ENCODE results near the gene AMER2. TPM values are rescaled to one million over a fixed set of nuclear protein-coding genes. Genes with fewer than 3 reads are reported as not detected.

The AMER2 gene, protein sequence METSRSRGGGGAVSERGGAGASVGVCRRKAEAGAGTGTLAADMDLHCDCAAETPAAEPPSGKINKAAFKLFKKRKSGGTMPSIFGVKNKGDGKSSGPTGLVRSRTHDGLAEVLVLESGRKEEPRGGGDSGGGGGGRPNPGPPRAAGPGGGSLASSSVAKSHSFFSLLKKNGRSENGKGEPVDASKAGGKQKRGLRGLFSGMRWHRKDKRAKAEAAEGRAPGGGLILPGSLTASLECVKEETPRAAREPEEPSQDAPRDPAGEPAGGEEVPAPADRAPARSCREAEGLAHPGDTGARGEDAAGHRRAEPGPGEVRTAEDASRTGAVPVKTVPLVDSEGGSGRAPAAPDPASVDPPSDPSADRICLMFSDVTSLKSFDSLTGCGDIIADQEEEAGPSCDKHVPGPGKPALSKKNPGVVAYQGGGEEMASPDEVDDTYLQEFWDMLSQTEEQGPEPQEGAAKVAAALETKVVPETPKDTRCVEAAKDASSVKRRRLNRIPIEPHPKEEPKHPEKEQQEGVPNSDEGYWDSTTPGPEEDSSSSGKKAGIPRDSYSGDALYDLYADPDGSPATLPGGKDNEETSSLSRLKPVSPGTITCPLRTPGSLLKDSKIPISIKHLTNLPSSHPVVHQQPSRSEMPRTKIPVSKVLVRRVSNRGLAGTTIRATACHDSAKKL
- not detected for total RNA-seq
- polyA plus RNA-seq, result under 1 TPM in 1 of 3 donors, not detected in 2; 0.14 TPM
- total RNA-seq, result 0 to 1.9 (median 0.04) reads per million in 6 experiments

DNA sequence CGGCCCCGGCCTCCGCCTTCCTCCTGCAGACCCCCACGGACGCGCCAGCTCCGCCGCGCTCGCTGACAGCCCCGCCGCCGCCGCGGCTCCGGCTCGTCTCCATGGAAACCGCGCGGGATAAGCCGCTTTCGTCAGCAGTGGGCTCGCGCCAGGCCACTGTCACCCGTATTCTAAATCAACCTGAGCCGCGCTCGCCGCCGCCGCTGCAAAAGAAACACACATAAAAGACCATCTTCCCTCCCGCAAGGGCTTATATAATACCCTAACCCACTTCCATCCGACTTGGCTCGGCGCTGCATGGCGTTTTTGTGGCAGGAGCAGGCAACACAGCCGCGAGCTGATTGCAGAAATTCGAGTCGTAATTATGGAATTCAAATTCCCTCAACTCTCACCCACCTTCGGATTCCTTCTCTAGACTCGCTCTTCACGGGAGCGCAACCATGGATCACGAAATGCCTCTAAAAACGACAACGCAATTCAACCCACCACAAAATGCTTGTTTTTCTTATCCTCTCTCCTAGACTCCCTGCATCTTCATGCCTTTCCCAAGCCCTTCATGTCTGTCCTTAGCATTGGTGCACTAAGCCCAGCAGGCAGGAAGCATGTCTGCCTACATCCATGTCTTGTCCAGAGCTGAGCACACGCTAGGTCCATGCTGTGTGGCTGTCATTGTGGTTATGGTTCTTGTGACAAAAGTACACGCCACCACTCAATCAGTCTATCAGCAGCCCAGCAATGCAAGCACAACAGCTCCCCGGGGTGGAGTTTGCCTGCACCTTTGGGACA, at the start of gene AMER2:
Gene AMER2 (minus strand): TSS at position 772 of the 786 bp plus-strand sequence. CDS start 669 bp downstream, at position 103.
- ATAC-seq, result peak in 1 of 2 donors; percentile 43
- POLR2A ChIA-PET, result no interaction called here
- H3K36me3 Mint-ChIP-seq, result no peaks in the 10 kb centered on the region

DNA sequence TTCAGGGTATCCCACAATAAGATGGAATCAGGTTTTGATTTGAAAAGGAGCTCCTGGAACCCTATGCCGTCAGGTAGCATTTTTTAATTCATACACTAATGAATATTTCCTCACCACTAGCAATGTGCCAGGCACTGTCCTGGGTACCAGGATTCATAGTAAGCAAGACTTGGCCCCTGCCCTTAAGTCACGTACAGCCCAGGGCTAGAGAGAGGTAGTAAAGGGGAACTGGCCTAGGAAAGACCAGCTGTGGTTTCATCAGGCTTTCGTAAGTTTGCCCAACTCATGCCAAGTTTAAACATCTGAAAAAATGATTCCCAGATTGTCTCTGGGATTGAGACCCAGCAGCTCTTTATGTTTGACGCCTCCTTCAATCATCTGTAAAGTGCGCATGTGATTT, 45.9 kb upstream of the AMER2 start:
- Mint-ChIP-seq H3K4me1 (no peaks in the 10 kb centered on the region), H3K27ac (no peak overlapping the region), H3K4me3 (no peak overlapping the region), H3K27me3 (peaks cover 6 to 29% (median 8%) of the 10 kb centered on the region in 5 donors), H3K36me3 (no peaks in the 10 kb centered on the region), H3K9me3 (no peaks in the 10 kb centered on the region)
- no peak for ATAC-seq
- DNase-seq, result no peak
- POLR2A ChIA-PET, result no interaction called here

More for the DNA sequence above, at the start of gene AMER2:
- Mint-ChIP-seq H3K4me3 (peak within 1 kb of the TSS; percentile 19 to 86 (median 70)), H3K4me1 (peaks cover 11 to 16% (median 12%) of the 10 kb centered on the region in 4 donors), H3K9me3 (peaks cover 0 to 5% (median 0%) of the 10 kb centered on the region in 9 donors), H3K27me3 (peaks cover 43 to 68% (median 60%) of the 10 kb centered on the region in 5 donors), H3K27ac (peak within 1 kb of the TSS in 1 of 10 donors; percentile 25)
- peak in 2 of 10 donors; percentile 7 to 22 for DNase-seq

DNA sequence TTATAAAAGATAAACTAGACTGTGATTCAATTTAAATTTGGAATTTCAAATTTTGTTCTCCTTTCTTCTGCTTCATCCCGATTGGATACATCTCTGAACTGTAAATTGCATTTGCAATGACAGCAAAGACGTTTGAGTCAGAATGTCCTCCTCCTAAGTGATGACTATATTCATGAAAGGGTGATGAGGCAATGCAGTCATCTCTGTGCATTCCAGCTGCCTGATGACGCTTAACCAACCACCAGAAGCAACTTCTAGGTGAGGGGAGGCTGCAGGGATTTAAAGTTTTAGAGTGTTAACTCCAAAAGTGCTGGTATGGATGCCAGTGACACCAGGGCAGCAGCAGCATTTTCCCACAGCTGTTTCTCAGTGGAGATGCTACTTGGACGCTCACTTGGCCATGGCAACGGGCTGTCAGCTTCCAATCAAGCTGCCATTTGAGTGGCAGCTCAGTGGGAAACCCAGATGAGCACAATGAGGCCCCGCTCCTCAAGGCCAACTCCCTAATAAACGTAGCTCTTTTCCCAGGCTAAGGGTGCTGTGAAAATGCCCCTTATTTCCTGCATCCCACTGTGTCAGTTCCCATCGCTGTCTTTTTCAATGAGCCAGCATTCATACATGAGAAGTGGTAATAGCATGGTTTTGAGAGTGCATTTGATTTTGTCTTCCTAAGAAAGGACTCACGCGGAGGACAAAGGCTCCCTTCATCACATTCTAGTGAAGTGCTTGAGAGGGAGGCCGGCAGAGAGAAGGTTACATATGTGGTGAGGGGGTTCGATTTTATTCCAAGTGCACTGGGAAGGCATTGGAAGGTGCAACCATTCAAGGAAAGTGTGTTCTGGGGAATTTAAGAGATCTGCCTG, 45.2 kb upstream of the AMER2 start:
- H3K36me3 Mint-ChIP-seq, result no peaks in the 10 kb centered on the region
- no peak for ATAC-seq
- H3K27me3 Mint-ChIP-seq, result peaks cover 0 to 23% (median 2%) of the 10 kb centered on the region in 5 donors
- no peak overlapping the region for H3K4me3 Mint-ChIP-seq
- POLR2A ChIA-PET, result no interaction called here
- no peak for DNase-seq
- H3K27ac Mint-ChIP-seq, result no peak overlapping the region
- no peaks in the 10 kb centered on the region for H3K9me3 Mint-ChIP-seq
- no peaks in the 10 kb centered on the region for H3K4me1 Mint-ChIP-seq

DNA sequence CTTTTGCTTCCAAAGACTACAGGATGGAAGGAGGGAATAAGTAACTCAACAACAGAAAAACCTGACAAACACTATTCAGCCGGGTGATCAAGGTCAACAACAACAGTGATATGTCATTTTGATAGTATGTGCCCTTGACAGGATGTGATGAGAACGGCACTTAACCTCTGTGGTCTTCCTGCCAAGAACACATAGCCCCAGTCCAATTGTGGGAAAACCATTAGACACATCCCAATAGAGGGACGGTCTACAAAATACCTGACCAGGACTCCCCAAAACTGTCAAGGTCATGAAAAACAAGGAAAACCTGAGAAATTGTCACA, 43.1 kb upstream of the AMER2 start:
- no peak for ATAC-seq
- Mint-ChIP-seq H3K4me1 (no peaks in the 10 kb centered on the region), H3K4me3 (no peak overlapping the region), H3K36me3 (no peaks in the 10 kb centered on the region), H3K9me3 (no peaks in the 10 kb centered on the region), H3K27ac (no peak overlapping the region), H3K27me3 (peaks cover 0 to 17% (median 2%) of the 10 kb centered on the region in 5 donors)
- POLR2A ChIA-PET, result no interaction called here
- no peak for DNase-seq

DNA sequence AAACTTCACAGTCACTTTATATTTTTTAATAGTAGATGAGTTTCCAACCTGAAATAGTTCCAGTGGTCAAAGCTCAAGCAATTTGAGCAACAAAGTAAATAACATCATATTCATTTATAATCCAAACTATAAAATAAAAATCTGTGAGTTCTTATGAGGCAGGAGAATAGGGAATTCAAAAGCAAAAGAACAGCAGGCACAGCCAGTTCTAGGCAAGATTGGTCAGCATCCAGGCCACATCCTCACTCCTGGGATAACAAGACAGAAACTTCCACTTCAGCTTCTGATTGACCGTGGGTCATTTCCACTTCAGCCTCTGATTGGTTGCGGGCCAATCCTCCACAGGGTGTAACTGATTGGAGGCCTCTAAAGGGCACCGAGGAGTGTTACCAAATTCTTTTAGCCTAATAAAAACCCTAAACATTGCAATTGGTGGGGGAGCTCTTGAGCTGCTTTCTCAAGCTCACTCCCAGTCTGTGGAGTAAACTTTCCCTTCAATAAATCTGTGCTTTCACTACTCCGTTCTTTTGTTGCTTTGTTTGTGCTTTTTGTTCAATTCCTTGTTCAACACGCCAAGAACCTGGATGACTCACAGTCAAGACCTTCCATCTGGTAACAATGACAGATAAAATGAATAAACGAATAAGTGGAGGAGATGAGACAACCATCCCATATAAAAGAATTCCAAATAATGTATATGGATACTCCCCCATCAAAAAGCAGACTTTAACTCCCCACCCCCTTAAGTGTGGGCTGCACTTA, 42.6 kb upstream of the AMER2 start:
- Mint-ChIP-seq H3K4me3 (no peak overlapping the region), H3K4me1 (no peaks in the 10 kb centered on the region), H3K9me3 (no peaks in the 10 kb centered on the region), H3K27me3 (peaks cover 0 to 17% (median 2%) of the 10 kb centered on the region in 5 donors), H3K36me3 (no peaks in the 10 kb centered on the region), H3K27ac (no peak overlapping the region)
- DNase-seq (no peak), ATAC-seq (no peak)
- POLR2A ChIA-PET, result no interaction called here

DNA sequence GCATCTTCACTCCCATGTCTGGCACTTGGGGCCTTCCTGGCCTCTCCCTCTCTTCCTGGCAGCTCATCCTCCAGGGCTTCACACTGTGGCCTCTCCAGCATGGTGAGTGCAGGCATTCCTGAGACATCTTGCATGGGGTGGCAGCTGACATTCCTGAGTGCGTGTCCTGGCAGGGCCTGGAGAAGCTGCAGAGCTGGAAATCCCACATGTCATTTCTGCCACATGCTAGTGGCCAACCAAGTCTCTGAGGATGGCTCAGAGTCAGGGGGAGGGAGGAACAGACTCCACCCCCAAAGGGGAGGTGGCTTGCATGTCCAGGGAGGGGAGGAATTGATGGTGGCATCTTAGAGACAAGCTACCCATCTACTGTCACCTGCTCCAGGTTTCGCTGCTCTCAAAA, 41.6 kb upstream of the AMER2 start:
- H3K36me3 Mint-ChIP-seq, result no peaks in the 10 kb centered on the region
- H3K27ac Mint-ChIP-seq, result no peak overlapping the region
- peaks cover 0 to 11% (median 0%) of the 10 kb centered on the region in 5 donors for H3K27me3 Mint-ChIP-seq
- no peak overlapping the region for H3K4me3 Mint-ChIP-seq
- H3K4me1 Mint-ChIP-seq, result no peaks in the 10 kb centered on the region
- POLR2A ChIA-PET, result no interaction called here
- DNase-seq (no peak), ATAC-seq (no peak)
- H3K9me3 Mint-ChIP-seq, result no peaks in the 10 kb centered on the region

DNA sequence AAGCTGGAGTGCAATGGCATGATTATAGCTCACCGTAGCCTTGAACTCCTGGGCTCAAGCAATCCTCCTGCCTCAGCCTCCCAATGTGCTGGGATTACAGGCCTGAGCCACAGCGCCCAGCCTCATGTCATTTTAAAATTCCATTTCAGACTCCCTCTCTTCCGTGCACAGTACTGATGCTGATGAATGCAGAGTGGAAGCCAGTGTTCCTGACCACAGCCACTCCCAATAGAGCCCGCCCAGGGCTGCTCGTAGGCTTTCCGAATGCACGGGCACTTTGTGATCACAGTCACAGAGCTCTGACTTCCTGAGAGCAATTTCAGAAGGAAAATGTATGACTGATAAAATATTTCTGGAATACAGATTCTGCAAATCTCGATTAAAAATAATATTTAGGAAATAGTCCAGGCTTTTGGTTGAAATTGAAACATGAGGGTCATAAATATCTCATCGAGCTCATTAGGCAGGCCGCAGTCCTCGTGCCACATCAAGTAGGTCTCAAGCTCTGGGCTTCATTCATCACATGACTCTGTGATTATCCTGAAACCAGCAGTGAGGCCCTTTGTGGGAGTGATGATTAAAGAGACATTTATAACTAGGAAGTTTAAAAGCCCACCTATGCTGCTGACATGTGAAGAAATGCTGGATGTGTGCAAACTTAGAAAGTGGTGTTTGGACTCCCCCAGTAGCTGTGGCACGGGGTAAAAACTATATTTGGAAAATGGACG, 38.9 kb upstream of the AMER2 start:
- Mint-ChIP-seq H3K27me3 (peaks cover 0 to 13% (median 2%) of the 10 kb centered on the region in 5 donors), H3K36me3 (no peaks in the 10 kb centered on the region), H3K4me3 (no peak overlapping the region), H3K27ac (peak overlapping the region in 2 of 10 donors; percentile 27 to 55), H3K4me1 (no peaks in the 10 kb centered on the region), H3K9me3 (no peaks in the 10 kb centered on the region)
- ATAC-seq, result no peak
- no peak for DNase-seq
- POLR2A ChIA-PET, result no interaction called here

DNA sequence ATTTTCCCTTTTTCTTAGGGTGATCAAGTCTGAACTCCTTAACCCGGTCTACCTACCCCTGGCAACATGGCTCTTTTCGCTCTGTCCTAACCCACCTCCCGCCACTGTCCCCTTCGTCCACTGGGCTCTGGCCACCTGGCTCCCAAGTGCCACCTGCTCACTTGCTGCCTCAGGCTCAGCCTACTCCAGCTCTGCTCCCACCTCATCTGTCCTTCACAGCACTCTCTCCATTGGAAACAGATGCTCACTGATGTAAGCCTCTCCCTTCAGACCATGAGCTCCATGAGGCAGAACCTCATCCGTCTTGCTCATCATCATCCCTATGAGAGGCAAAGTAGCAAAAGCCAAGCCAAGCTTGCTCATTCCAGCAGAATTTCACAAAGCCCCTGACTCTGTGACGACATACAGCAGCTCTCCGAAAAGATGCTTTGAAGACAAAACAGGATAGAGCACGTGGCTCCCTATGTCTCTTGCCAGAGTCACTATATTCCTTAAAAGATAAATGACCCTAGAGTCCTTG, 35.3 kb upstream of the AMER2 start:
- H3K4me3 Mint-ChIP-seq, result no peak overlapping the region
- H3K27me3 Mint-ChIP-seq, result peaks cover 0 to 39% (median 8%) of the 10 kb centered on the region in 5 donors

DNA sequence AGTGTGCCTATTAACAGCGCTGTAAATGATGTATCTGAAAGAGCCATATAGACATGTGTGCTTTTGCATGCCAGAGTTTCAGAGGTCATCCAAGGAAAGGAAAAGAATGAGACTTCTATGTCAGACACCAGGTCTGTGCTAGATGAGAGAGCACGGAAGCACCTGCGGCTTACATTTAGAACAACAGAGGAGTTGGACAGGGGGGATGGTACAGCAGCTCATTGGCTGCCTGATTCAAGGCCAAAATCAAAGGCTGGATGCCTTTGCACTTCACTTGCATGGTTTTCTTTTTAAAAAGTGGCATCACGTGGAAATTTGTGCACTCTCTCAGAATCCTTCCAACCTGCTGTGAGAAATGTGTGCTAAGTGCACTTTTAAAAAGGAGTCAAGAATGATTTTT, 32.8 kb upstream of the AMER2 start:
- ATAC-seq (peak in 1 of 2 donors; percentile 84), DNase-seq (peak in 2 of 10 donors; percentile 1 to 39)
- Mint-ChIP-seq H3K27me3 (peaks cover 6 to 47% (median 13%) of the 10 kb centered on the region in 5 donors), H3K4me3 (peak overlapping the region in 1 of 10 donors; percentile 10), H3K27ac (peak overlapping the region in 2 of 10 donors; percentile 64 to 72), H3K9me3 (peaks cover 0 to 4% (median 0%) of the 10 kb centered on the region in 9 donors), H3K4me1 (no peaks in the 10 kb centered on the region), H3K36me3 (no peaks in the 10 kb centered on the region)
- POLR2A ChIA-PET, result no interaction called here

More for the DNA sequence above, 35.3 kb upstream of the AMER2 start:
- no peaks in the 10 kb centered on the region for H3K36me3 Mint-ChIP-seq
- H3K9me3 Mint-ChIP-seq, result no peaks in the 10 kb centered on the region
- POLR2A ChIA-PET, result no interaction called here
- DNase-seq (no peak), ATAC-seq (no peak)
- H3K4me1 Mint-ChIP-seq, result no peaks in the 10 kb centered on the region
- no peak overlapping the region for H3K27ac Mint-ChIP-seq

DNA sequence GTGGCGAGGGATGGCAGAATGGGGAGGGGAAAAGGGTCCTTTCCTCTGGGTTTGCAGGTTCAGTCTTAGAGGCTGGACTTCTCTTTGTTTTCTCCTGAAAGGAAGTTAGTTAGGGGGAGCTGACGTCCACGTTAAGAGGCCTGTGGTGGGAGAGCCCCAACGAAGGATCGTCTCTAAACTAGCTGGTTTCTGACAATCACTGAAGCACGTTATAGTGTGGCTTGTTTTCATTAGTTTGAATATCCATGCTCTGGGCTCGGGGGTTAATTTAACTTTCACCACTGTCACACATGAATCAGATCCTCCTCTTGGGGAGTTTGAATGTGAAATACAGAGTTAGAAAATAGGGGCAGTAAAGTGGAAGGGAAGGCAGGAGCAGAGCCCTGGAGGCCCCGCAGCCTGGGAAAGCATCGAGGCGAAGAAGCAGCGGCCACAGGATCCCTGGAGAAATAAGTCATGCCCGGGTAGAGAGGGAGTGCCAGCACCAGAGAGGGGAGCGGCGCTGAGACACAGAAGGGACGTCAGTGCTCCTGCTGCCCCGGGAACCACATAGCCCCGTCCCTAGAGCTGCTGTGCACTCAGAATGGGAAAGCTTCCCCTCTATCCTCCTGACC, 31.1 kb upstream of the AMER2 start:
- Mint-ChIP-seq H3K4me1 (no peaks in the 10 kb centered on the region), H3K36me3 (no peaks in the 10 kb centered on the region), H3K4me3 (no peak overlapping the region), H3K9me3 (peaks cover 0 to 4% (median 0%) of the 10 kb centered on the region in 9 donors), H3K27ac (peak overlapping the region in 1 of 10 donors; percentile 15), H3K27me3 (peaks cover 6 to 49% (median 14%) of the 10 kb centered on the region in 5 donors)
- ATAC-seq, result no peak
- POLR2A ChIA-PET, result no interaction called here
- no peak for DNase-seq
